ENCODE results near the gene PUS10. TPM values are rescaled to one million over a fixed set of nuclear protein-coding genes. Genes with fewer than 3 reads are reported as not detected.

Gene PUS10
- total RNA-seq, 1 experiment from 2014 or later = 5.6 TPM

DNA sequence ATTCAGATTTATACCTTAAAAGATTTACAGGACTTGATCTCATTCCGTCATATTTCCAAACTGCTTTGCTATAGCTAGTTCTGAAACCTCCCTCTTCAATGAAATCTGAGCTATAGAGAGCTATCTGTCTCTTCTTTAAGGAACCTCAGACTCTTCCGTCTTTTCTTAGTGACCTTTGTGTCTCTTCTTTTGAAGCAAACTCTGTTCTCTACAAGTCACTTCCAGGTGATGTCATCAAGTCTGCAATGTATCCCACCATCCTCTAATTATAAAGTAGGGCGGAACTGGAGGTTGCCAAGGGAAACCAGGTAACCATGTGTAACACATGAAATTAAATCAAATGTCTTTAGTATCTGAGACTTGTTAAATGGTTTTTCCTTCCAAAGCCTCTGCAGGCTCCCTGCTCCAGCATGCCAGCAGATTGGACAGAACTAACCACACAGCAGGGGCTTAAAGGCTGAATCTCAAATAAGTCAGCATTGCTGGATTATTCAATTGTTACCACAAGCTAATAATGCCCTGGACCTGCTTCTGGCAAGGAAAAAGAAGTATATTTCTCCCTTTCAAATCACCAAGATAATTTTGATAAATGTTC, 41.7 kb downstream of the PUS10 start:
- no TSS peak for BruUV-seq (replicated peaks)
- no peak overlapping the region for H3K4me3 ChIP-seq (replicated peaks in 1 of 2; ENCODE audit: low read depth in 1 of 2, low read length in 2 of 2)
- CTCF ChIA-PET = no interaction called here
- DNase-seq (ENCODE audit: low read depth, low spot score) (no peak), ATAC-seq (no peak)
- H3K27ac ChIP-seq (ENCODE audit: low read depth, low read length) = no peak overlapping the region
- no peak for TF ChIP-seq ZNF274 (IDR thresholded peaks at IDR 0.05; ENCODE audit: low read depth, low read length)
- TF ChIP-seq EZH2phosphoT487 (IDR thresholded peaks at IDR 0.05; ENCODE audit: borderline replicate concordance) = no peak
- no peak for TF ChIP-seq POLR2AphosphoS5 (IDR thresholded peaks at IDR 0.05; ENCODE audit: low read depth, low read length)
- no peak for TF ChIP-seq FOSL1 (IDR thresholded peaks at IDR 0.05; ENCODE audit: low read depth)
- no peak for TF ChIP-seq RAD21 (IDR thresholded peaks at IDR 0.05; ENCODE audit: low read depth)
- no peak for TF ChIP-seq ZFX (IDR thresholded peaks at IDR 0.05)
- no peak for TF ChIP-seq SIN3A (IDR thresholded peaks at IDR 0.05; ENCODE audit: low read depth)
- no peak for TF ChIP-seq ATF3 (IDR thresholded peaks at IDR 0.05)
- TF ChIP-seq EGR1 (IDR thresholded peaks at IDR 0.05; ENCODE audit: low read depth) = no peak
- no peak for TF ChIP-seq SRF (IDR thresholded peaks at IDR 0.05; ENCODE audit: low read depth)
- TF ChIP-seq SP1 (IDR thresholded peaks at IDR 0.05; ENCODE audit: low read depth) = no peak
- no peak for TF ChIP-seq CEBPB (IDR thresholded peaks at IDR 0.05; ENCODE audit: low read depth)
- no peak for TF ChIP-seq ZBTB33 (IDR thresholded peaks at IDR 0.05; ENCODE audit: extremely low read depth, insufficient replicate concordance, low read length)
- no peak for TF ChIP-seq EZH2 (IDR thresholded peaks at IDR 0.05)
- TF ChIP-seq ELF1 (IDR thresholded peaks at IDR 0.05; ENCODE audit: borderline replicate concordance, low read depth) = no peak
- TF ChIP-seq POLR2A (IDR thresholded peaks at IDR 0.05; ENCODE audit: borderline replicate concordance, extremely low read depth, insufficient read depth, insufficient read length) = no peak
- TF ChIP-seq YY1 (IDR thresholded peaks at IDR 0.05; ENCODE audit: extremely low read depth, insufficient replicate concordance, low read depth, low read length) = no peak
- H4K20me1 ChIP-seq (ENCODE audit: insufficient read depth) = no peaks in the 10 kb centered on the region
- no peaks in the 10 kb centered on the region for H3K4me1 ChIP-seq (ENCODE audit: control insufficient read depth in 1 of 2, insufficient read depth in 2 of 2, low read length in 2 of 2)
- POLR2A ChIA-PET = no interaction called here
- H2AFZ ChIP-seq (ENCODE audit: low read depth, low read length, poor library complexity, severe bottlenecking) = no peak overlapping the region
- no peaks in the 10 kb centered on the region for H3K9me3 ChIP-seq (ENCODE audit: control insufficient read depth in 1 of 2, insufficient read depth in 1 of 2, low read depth in 1 of 2, low read length in 2 of 2)
- H3K36me3 ChIP-seq (ENCODE audit: control insufficient read depth in 1 of 2, insufficient read depth in 2 of 2, low read length in 2 of 2) = no peaks in the 10 kb centered on the region
- no peak overlapping the region for H3K9ac ChIP-seq (ENCODE audit: low read length)
- H3K27me3 ChIP-seq (ENCODE audit: insufficient read depth, low read length) = no peaks in the 10 kb centered on the region
- RAD21 ChIA-PET (ENCODE audit: low non-redundant PET in 1 of 2, low total read pairs in 2 of 2, uncharacterized antibody in 2 of 2, unreplicated experiment in 2 of 2) = interaction anchor here in 1 of 2 experiments (0.7 kb wide), 1 partner anchor 23 kb away, joined by 3 read pairs; no protein-coding TSS in a partner anchor
- no peak overlapping the region for H3K4me2 ChIP-seq (ENCODE audit: low read length)
- no peaks in the 10 kb centered on the region for H3K79me2 ChIP-seq (ENCODE audit: insufficient read depth, low read length)
- H3K9me2 ChIP-seq (ENCODE audit: insufficient read depth) = no peaks in the 10 kb centered on the region
- intact Hi-C loops (cut with micrococcal nuclease) = no loop called here

Measured in HCT116 (cell line).